ENCODE data around the gene ZMYND8.

ZMYND8 gene

GRCh38 chr20:47353692-47354463 is 2.6 kb downstream of the ZMYND8 start:
- DNase-seq = no peak

GRCh38 chr20:47353239-47353691 is 3.2 kb downstream of the ZMYND8 start:
- no peak for DNase-seq

GRCh38 chr20:47352332-47353238 is 3.9 kb downstream of the ZMYND8 start:
- DNase-seq = peak; percentile 57

- peak; percentile 30 for DNase-seq
Observed at GRCh38 chr20:47351643-47352331, 4.7 kb downstream of the ZMYND8 start.

- no peak for DNase-seq
Observed at GRCh38 chr20:47350691-47351545, 5.6 kb downstream of the ZMYND8 start.

GRCh38 chr20:47350181-47350550 is 6.3 kb downstream of the ZMYND8 start:
- DNase-seq = no peak

- no peak for DNase-seq
Observed at GRCh38 chr20:47349365-47350180, 6.9 kb downstream of the ZMYND8 start.

GRCh38 chr20:47348539-47349142 is 7.9 kb downstream of the ZMYND8 start:
- DNase-seq = no peak

GRCh38 chr20:47347661-47348435 is 8.7 kb downstream of the ZMYND8 start:
- DNase-seq = no peak

- no peak for DNase-seq
Observed at GRCh38 chr20:47346172-47346571, 10.3 kb downstream of the ZMYND8 start.

- DNase-seq = no peak
Observed at GRCh38 chr20:47345214-47345613, 11.3 kb downstream of the ZMYND8 start.

- no peak for DNase-seq
Observed at GRCh38 chr20:47343007-47343472, 13.5 kb downstream of the ZMYND8 start.

GRCh38 chr20:47338131-47338628 is 18.3 kb downstream of the ZMYND8 start:
- DNase-seq = no peak

GRCh38 chr20:47337413-47337812 is 19.1 kb downstream of the ZMYND8 start:
- no peak for DNase-seq

GRCh38 chr20:47336129-47336754 is 20.3 kb downstream of the ZMYND8 start:
- DNase-seq = no peak

GRCh38 chr20:47335251-47336128 is 21.0 kb downstream of the ZMYND8 start:
- no peak for DNase-seq

GRCh38 chr20:47334022-47334551 is 22.4 kb downstream of the ZMYND8 start:
- DNase-seq = peak; percentile 25

Data from NCI-H774 (cell line).